Measurements from ENCODE around the gene CD1D. TPM values are rescaled to one million over a fixed set of nuclear protein-coding genes. Genes with fewer than 3 reads are reported as not detected.
A peak's percentile ranks its signal among the peaks of the same experiment; 100 is the strongest.

CD1D gene
- total and polyA plus RNA-seq, 4 donors, result 1.1 to 8.4 (median 4.0) TPM

- peaks cover 0 to 4% (median 0%) of the 10 kb centered on the region in 4 donors for H3K27me3 ChIP-seq (ENCODE audit: control insufficient read depth in 4 of 4, insufficient read depth in 4 of 4, low read length in 3 of 4)
- peaks cover 0 to 5% (median 0%) of the 10 kb centered on the region in 4 donors for H3K4me1 ChIP-seq (ENCODE audit: control insufficient read depth in 4 of 4, insufficient read depth in 4 of 4, low read length in 3 of 4)
- no peak overlapping the region for H3K27ac ChIP-seq (ENCODE audit: low read depth in 1 of 2, low read length in 2 of 2)
- no peak overlapping the region for H3K9ac ChIP-seq (ENCODE audit: low read depth in 1 of 2, low read length in 2 of 2)
- H3K36me3 ChIP-seq (ENCODE audit: control insufficient read depth in 4 of 4, insufficient read depth in 3 of 4, low read depth in 1 of 4, low read length in 3 of 4), result no peaks in the 10 kb centered on the region
- no peak for DNase-seq (ENCODE audit: low spot score)
- WGBS, result 73% methylated on average over 3 of the region's 3 CpGs
- H3K4me3 ChIP-seq (ENCODE audit: low read depth in 1 of 3, low read length in 3 of 3), result no peak overlapping the region
- TF ChIP-seq RAD21 (IDR thresholded peaks at IDR 0.05), result no peak
- TF ChIP-seq GABPA (IDR thresholded peaks at IDR 0.05 in 1 of 2, conservative IDR thresholded peaks at IDR 0.05 in 1 of 2), result no peak
- TF ChIP-seq ZBTB33 (IDR thresholded peaks at IDR 0.05), result no peak
- TF ChIP-seq MAX (IDR thresholded peaks at IDR 0.05), result no peak
- no peak for TF ChIP-seq EGR1 (IDR thresholded peaks at IDR 0.05; ENCODE audit: low read depth in 2 of 2)
- TF ChIP-seq CTCF (IDR thresholded peaks at IDR 0.05; ENCODE audit: low read depth, low read length, missing input control), result no peak
- no peak for TF ChIP-seq RXRA (IDR thresholded peaks at IDR 0.05)
- TF ChIP-seq FOXA2 (IDR thresholded peaks at IDR 0.05), result no peak
- no peak for TF ChIP-seq JUND (IDR thresholded peaks at IDR 0.05)
- TF ChIP-seq HNF4A (conservative IDR thresholded peaks at IDR 0.05), result no peak
- TF ChIP-seq NR2F2 (IDR thresholded peaks at IDR 0.05), result no peak
- TF ChIP-seq TAF1 (conservative IDR thresholded peaks at IDR 0.05), result no peak
- TF ChIP-seq HNF4G (IDR thresholded peaks at IDR 0.05), result no peak
- TF ChIP-seq FOXA1 (IDR thresholded peaks at IDR 0.05), result no peak
- no peak for TF ChIP-seq ATF3 (IDR thresholded peaks at IDR 0.05)
- no peaks in the 10 kb centered on the region for H3K9me3 ChIP-seq (ENCODE audit: control insufficient read depth in 4 of 4, low read length in 3 of 4)
Measured at GRCh38 chr1:158154501-158154900, 26.2 kb upstream of the CD1D start.

- DNase-seq (ENCODE audit: low spot score), result peak; percentile 42
- WGBS, result 79% methylated on average over 1 of the region's 1 CpG
- Histone ChIP-seq H3K4me1 (ENCODE audit: control insufficient read depth in 4 of 4, insufficient read depth in 4 of 4, low read length in 3 of 4) (no peaks in the 10 kb centered on the region), H3K4me3 (ENCODE audit: low read depth in 1 of 3, low read length in 3 of 3) (no peak overlapping the region), H3K27me3 (ENCODE audit: control insufficient read depth in 4 of 4, insufficient read depth in 4 of 4, low read length in 3 of 4) (peaks cover 0 to 4% (median 2%) of the 10 kb centered on the region in 4 donors), H3K9me3 (ENCODE audit: control insufficient read depth in 4 of 4, low read length in 3 of 4) (no peaks in the 10 kb centered on the region), H3K36me3 (ENCODE audit: control insufficient read depth in 4 of 4, insufficient read depth in 3 of 4, low read depth in 1 of 4, low read length in 3 of 4) (no peaks in the 10 kb centered on the region), H3K27ac (ENCODE audit: low read depth in 1 of 2, low read length in 2 of 2) (no peak overlapping the region), H3K9ac (ENCODE audit: low read depth in 1 of 2, low read length in 2 of 2) (no peak overlapping the region)
- TF ChIP-seq GABPA (IDR thresholded peaks at IDR 0.05 in 1 of 2, conservative IDR thresholded peaks at IDR 0.05 in 1 of 2), result no peak
- no peak for TF ChIP-seq FOXA2 (IDR thresholded peaks at IDR 0.05)
- no peak for TF ChIP-seq JUND (IDR thresholded peaks at IDR 0.05)
Measured at GRCh38 chr1:158155673-158156072, 25.0 kb upstream of the CD1D start.

GRCh38 chr1:158159597-158159996 lies 21.1 kb upstream of the CD1D start:
- Histone ChIP-seq H3K36me3 (ENCODE audit: control insufficient read depth in 4 of 4, insufficient read depth in 3 of 4, low read depth in 1 of 4, low read length in 3 of 4) (no peaks in the 10 kb centered on the region), H3K27ac (ENCODE audit: low read depth in 1 of 2, low read length in 2 of 2) (no peak overlapping the region), H3K4me1 (ENCODE audit: control insufficient read depth in 4 of 4, insufficient read depth in 4 of 4, low read length in 3 of 4) (no peaks in the 10 kb centered on the region), H3K9ac (ENCODE audit: low read depth in 1 of 2, low read length in 2 of 2) (no peak overlapping the region), H3K9me3 (ENCODE audit: control insufficient read depth in 4 of 4, low read length in 3 of 4) (no peaks in the 10 kb centered on the region), H3K4me3 (ENCODE audit: low read depth in 1 of 3, low read length in 3 of 3) (no peak overlapping the region), H3K27me3 (ENCODE audit: control insufficient read depth in 4 of 4, insufficient read depth in 4 of 4, low read length in 3 of 4) (peaks cover 0 to 8% (median 2%) of the 10 kb centered on the region in 4 donors)
- no peak for DNase-seq (ENCODE audit: low spot score)
- TF ChIP-seq FOXA2 (IDR thresholded peaks at IDR 0.05), result no peak
- TF ChIP-seq ATF3 (IDR thresholded peaks at IDR 0.05), result no peak
- no peak for TF ChIP-seq HNF4G (IDR thresholded peaks at IDR 0.05)
- no peak for TF ChIP-seq RXRA (IDR thresholded peaks at IDR 0.05)
- no peak for TF ChIP-seq ZBTB33 (IDR thresholded peaks at IDR 0.05)
- TF ChIP-seq REST (IDR thresholded peaks at IDR 0.05), result no peak
- TF ChIP-seq HNF4A (conservative IDR thresholded peaks at IDR 0.05), result no peak
- no peak for TF ChIP-seq SP1 (IDR thresholded peaks at IDR 0.05)
- TF ChIP-seq JUND (IDR thresholded peaks at IDR 0.05), result no peak
- TF ChIP-seq TAF1 (conservative IDR thresholded peaks at IDR 0.05), result no peak
- TF ChIP-seq YY1 (IDR thresholded peaks at IDR 0.05), result no peak
- no peak for TF ChIP-seq EGR1 (IDR thresholded peaks at IDR 0.05; ENCODE audit: low read depth in 2 of 2)

Measured in liver (tissue), 9 donors.